HCEC 1CT (cell line): ENCODE results near the gene CEP89.

Experiments used
- DNase-seq: peaks from one replicate; pipeline ENCODE4 v3.0.0-alpha.2; 2017

Gene CEP89

GRCh38 chr19:32945260-32945659, 26.5 kb downstream of the CEP89 start:
- DNase-seq, result no peak

GRCh38 chr19:32941273-32941672, 30.5 kb downstream of the CEP89 start:
- DNase-seq, result peak; percentile 11

- no peak for DNase-seq
Measured at GRCh38 chr19:32936065-32936464, 35.7 kb downstream of the CEP89 start.

- no peak for DNase-seq
Measured at GRCh38 chr19:32935629-32936028, 36.1 kb downstream of the CEP89 start.

GRCh38 chr19:32933571-32933970, 38.2 kb downstream of the CEP89 start:
- no peak for DNase-seq

GRCh38 chr19:32930567-32930966, 41.2 kb downstream of the CEP89 start:
- DNase-seq, result no peak

- DNase-seq, result no peak
Measured at GRCh38 chr19:32928806-32929205, 43.0 kb downstream of the CEP89 start.

- no peak for DNase-seq
Measured at GRCh38 chr19:32924200-32924599, 47.6 kb downstream of the CEP89 start.

- DNase-seq, result no peak
Measured at GRCh38 chr19:32921624-32922023, 50.1 kb downstream of the CEP89 start.

GRCh38 chr19:32919365-32919764, 52.4 kb downstream of the CEP89 start:
- no peak for DNase-seq

GRCh38 chr19:32917616-32917996, 54.2 kb downstream of the CEP89 start:
- DNase-seq, result no peak

GRCh38 chr19:32916969-32917615, 54.7 kb downstream of the CEP89 start:
- peak; percentile 2 for DNase-seq

GRCh38 chr19:32914879-32915660, 56.7 kb downstream of the CEP89 start:
- no peak for DNase-seq

GRCh38 chr19:32911467-32911866, 60.3 kb downstream of the CEP89 start:
- no peak for DNase-seq

- no peak for DNase-seq
Measured at GRCh38 chr19:32910874-32911273, 60.9 kb downstream of the CEP89 start.

- DNase-seq, result no peak
Measured at GRCh38 chr19:32910094-32910493, 61.7 kb downstream of the CEP89 start.

GRCh38 chr19:32909257-32909656, 62.5 kb downstream of the CEP89 start:
- no peak for DNase-seq

- no peak for DNase-seq
Measured at GRCh38 chr19:32908641-32909190, 63.0 kb downstream of the CEP89 start.

GRCh38 chr19:32902448-32902847, 69.3 kb downstream of the CEP89 start:
- no peak for DNase-seq

- no peak for DNase-seq
Measured at GRCh38 chr19:32901504-32902161, 70.1 kb downstream of the CEP89 start.

- no peak for DNase-seq
Measured at GRCh38 chr19:32896516-32897214, 75.1 kb downstream of the CEP89 start.

- no peak for DNase-seq
Measured at GRCh38 chr19:32895384-32895783, 76.4 kb downstream of the CEP89 start.

- DNase-seq, result no peak
Measured at GRCh38 chr19:32891609-32892008, 80.1 kb downstream of the CEP89 start.
